Heart right ventricle (tissue), 16 donors: ENCODE data around the gene EPN2. TPM values are rescaled to one million over a fixed set of nuclear protein-coding genes. Genes with fewer than 3 reads are reported as not detected.

Experiments used
- ATAC-seq, 8 donors: fragments of 200-7000 bp; cut with Tn5 transposase; one replicate each; pipeline ENCODE4 v1.9.1; 2020; ENCODE audit warnings: mild to moderate bottlenecking in 8 of 8, moderate library complexity in 8 of 8, moderate number of reproducible peaks in 1 of 8
- DNase-seq, 2 donors: peaks; one replicate each; pipeline ENCODE4 v3.0.0-alpha.2; 2020
- H3K27ac ChIP-seq, 10 donors: fragments of 200-600 bp; sonication (generic) in 2 of 10; one replicate each; pipeline versions ENCODE4 v1.5.0 to v1.8.0; 2020 to 2022; ENCODE audit warnings: mild to moderate bottlenecking in 3 of 10
- H3K27me3 ChIP-seq, 7 donors: fragments of 200-600 bp; one replicate each; pipeline ENCODE4 v1.8.0; 2021 to 2022; ENCODE audit warnings: mild to moderate bottlenecking in 2 of 7
- H3K36me3 ChIP-seq, 9 donors: fragments of 200-600 bp; sonication (generic) in 1 of 9; one replicate each; pipeline versions ENCODE4 v1.5.0 to v1.8.0; 2020 to 2022; ENCODE audit warnings: mild to moderate bottlenecking in 2 of 9
- H3K4me1 ChIP-seq, 9 donors: fragments of 200-600 bp; sonication (generic) in 1 of 9; one replicate each; pipeline versions ENCODE4 v1.5.0 to v1.8.0; 2020 to 2022; ENCODE audit warnings: mild to moderate bottlenecking in 4 of 9
- H3K4me3 ChIP-seq, 10 donors: fragments of 200-600 bp; sonication (generic) in 2 of 10; one replicate each; pipeline versions ENCODE4 v1.5.0 to v1.8.0; 2020 to 2022; ENCODE audit warnings: mild to moderate bottlenecking in 7 of 10, moderate library complexity in 2 of 10
- H3K9me3 ChIP-seq, 11 donors: fragments of 200-600 bp in 10 of 11; sonication (generic) in 2 of 11; one replicate each; pipeline versions ENCODE4 v1.5.0 to v1.8.0; 2013 to 2022; ENCODE audit warnings: mild to moderate bottlenecking in 2 of 11, control low read depth in 1 of 11, moderate library complexity in 1 of 11
- CTCF ChIP-seq, 9 donors: fragments of 200-600 bp; sonication (generic) in 2 of 9; IDR thresholded peaks; one replicate each; pipeline versions ENCODE4 v1.5.0 to v1.8.0; 2021 to 2022; ENCODE audit warnings: antibody characterized with exemption in 9 of 9, mild to moderate bottlenecking in 5 of 9, moderate library complexity in 1 of 9
- whole genome bisulfite sequencing, 2 donors: extraction: QIAGEN DNeasy Blood & Tissue Kit; methylation state at CpG; one replicate each; pipeline ENCODE4 v1.1.7; 2013; ENCODE audit warnings: inconsistent platforms in 1 of 2; 5-methylcytosine and 5-hydroxymethylcytosine counted together
- intact Hi-C, 10 donors: fragments of 100-400 bp; cut with DNase I; formaldehyde crosslinking; loops; one replicate each; pipeline versions ENCODE4 v1.11.1 to v1.14.2; 2022
- polyA plus RNA-seq, 2 donors: library from polyadenylated mRNA; stranded (reverse); fragments of 200-250 nt; gene quantifications; one replicate each; pipeline ENCODE4 v1.2.3, GENCODE V29; 2013
- total RNA-seq, 10 donors: library from RNA; stranded (reverse); fragmentation: NEBNext Ultra II Directional in 3 of 10; extraction: Animal tissue kit (Norgen Biotek cat#: 25700) in 3 of 10; gene quantifications; one replicate each; pipeline versions ENCODE4 v1.2.1 to v1.2.4, GENCODE V29; 2021 to 2023
- donor health status: Arrhythmogenic right ventricular cardiomyopathy.
- donor health status: ischemic (EF 13 %, LVEDD 7.1; RV severe dilation, severe dysfunction).
- donor health status: healthy with polysubstance abuse.
- donor health status: DM: no; HTN: yes; CAD: no.
- donor health status: DM: no; HTN: no; CAD: no.
- donor health status: ischemic (EF 25% LVEDD 6.9; RV normal size, moderate dysfunction).
- donor health status: ischemic (EF 25% LVEDD 5.7; RV mildly dilated, moderate dysfunction).
- donor health status: healthy.
- donor health status: DM: yes; HTN: yes; CAD: no.
- donor health status: Ischemic cardiomyopathy.
- donor health status: ischemic (EF 35%, LVEDD 5.7; RV mildly dilated, moderate dysfunction).
- donor health status: nonischemic (EF 11% LVEDD 7.7; RV severe dilation, severe dysfunction).
- donor health status: DM: yes; HTN: yes; CAD: no.
- donor health status: PGD.
- donor health status: ischemic (EF 29% LVEDD 5.4; RV normal size, mild dysfunction).
- donor health status: nonischemic (EF 23%, LVEDD 6.1; RV moderate dilation, normal function).

Gene EPN2
- total and polyA plus RNA-seq, 12 donors = 20.0 to 83.1 (median 54.9) TPM

GRCh38 chr17:19362277-19363113, 125.3 kb downstream of the EPN2 start, which contains the start of gene B9D1:
B9D1 (minus strand) TSS chr17:19362723; CDS start chr17:19362569, 154 bp downstream.
- intact Hi-C loops = loop anchor here (1.0 to 10.0 kb wide), 10 partner anchors 40 to 405 kb away; no protein-coding TSS in a partner anchor
- Histone ChIP-seq H3K9me3 (no peaks in the 10 kb centered on the region), H3K4me1 (peaks cover 0 to 16% (median 10%) of the 10 kb centered on the region in 9 donors), H3K27ac (peak within 1 kb of the TSS in 9 of 10 donors; percentile 67 to 82 (median 72)), H3K36me3 (peaks cover 0 to under 1% (median 0%) of the 10 kb centered on the region in 9 donors), H3K4me3 (peak within 1 kb of the TSS; percentile 48 to 90 (median 76)), H3K27me3 (no peaks in the 10 kb centered on the region)
- DNase-seq (peak; percentile 89 to 94), ATAC-seq (peak; percentile 94 to 98 (median 96))
- WGBS, 2 donors = 1% methylated on average over 83 of the region's 83 CpGs
- TF ChIP-seq CTCF (IDR thresholded peaks at IDR 0.05) = peak; percentile 96 to 100 (median 99)

GRCh38 chr17:19363114-19363438, 125.9 kb downstream of the EPN2 start:
- Histone ChIP-seq H3K4me1 (peaks cover 0 to 21% (median 10%) of the 10 kb centered on the region in 9 donors), H3K27ac (peak overlapping the region in 8 of 10 donors; percentile 67 to 82 (median 72))
- peak in 3 of 9 donors; percentile 6 to 44 (median 44) for TF ChIP-seq CTCF (IDR thresholded peaks at IDR 0.05)

GRCh38 chr17:19363460-19364035, 126.4 kb downstream of the EPN2 start:
- Histone ChIP-seq H3K36me3 (no peaks in the 10 kb centered on the region), H3K4me1 (peaks cover 0 to 25% (median 10%) of the 10 kb centered on the region in 9 donors), H3K27me3 (no peaks in the 10 kb centered on the region), H3K27ac (no peak overlapping the region), H3K4me3 (no peak overlapping the region), H3K9me3 (no peaks in the 10 kb centered on the region)
- intact Hi-C loops = loop anchor here (1.0 to 10.0 kb wide), 10 partner anchors 41 to 404 kb away; no protein-coding TSS in a partner anchor
- DNase-seq (no peak), ATAC-seq (no peak)
- no peak for TF ChIP-seq CTCF (IDR thresholded peaks at IDR 0.05)
- 56 to 62% methylated on average over 6 of the region's 6 CpGs for WGBS, 2 donors

More at GRCh38 chr17:19363114-19363438, 125.9 kb downstream of the EPN2 start:
- H3K27me3 ChIP-seq = no peaks in the 10 kb centered on the region
- peak overlapping the region in 9 of 10 donors; percentile 48 to 89 (median 73) for H3K4me3 ChIP-seq
- no peak for ATAC-seq
- H3K9me3 ChIP-seq = no peaks in the 10 kb centered on the region
- intact Hi-C loops = loop anchor here (1.0 to 10.0 kb wide), 10 partner anchors 41 to 404 kb away; no protein-coding TSS in a partner anchor
- WGBS, 2 donors = 27 to 28% methylated on average over 14 of the region's 14 CpGs
- H3K36me3 ChIP-seq = no peaks in the 10 kb centered on the region
- no peak for DNase-seq
